Measurements from ENCODE around the gene DUSP22. TPM values are rescaled to one million over a fixed set of nuclear protein-coding genes. Genes with fewer than 3 reads are reported as not detected.

Gene DUSP22
- total RNA-seq, 2 donors from 2014 or later = 33.5 to 35.4 TPM

- H3K4me1 ChIP-seq (ENCODE audit: control insufficient read depth, insufficient read depth, low read length) = no peaks in the 10 kb centered on the region
- no peak overlapping the region for H3K27ac ChIP-seq (ENCODE audit: low read depth, low read length)
- no peaks in the 10 kb centered on the region for H3K36me3 ChIP-seq (ENCODE audit: control insufficient read depth, insufficient read depth, low read length)
- Mint-ChIP-seq H3K4me1 (no peaks in the 10 kb centered on the region), H3K27me3 (ENCODE audit: insufficient read depth) (peaks cover 3% of the 10 kb centered on the region), H3K9me3 (peaks cover 40% of the 10 kb centered on the region), H3K36me3 (ENCODE audit: low read depth) (no peaks in the 10 kb centered on the region), H3K27ac (no peak overlapping the region), H3K4me3 (no peak overlapping the region)
- H3K9me3 ChIP-seq (ENCODE audit: control insufficient read depth, low read length) = no peaks in the 10 kb centered on the region
- WGBS, 2 experiments (ENCODE audit: insufficient coverage in 1 of 2, insufficient read length in 1 of 2) = 86 to 93% methylated on average over 4 to 5 of the region's 5 CpGs
- TF ChIP-seq CTCF (conservative IDR thresholded peaks at IDR 0.05) = no peak
- no peaks in the 10 kb centered on the region for H3K27me3 ChIP-seq (ENCODE audit: control insufficient read depth, insufficient read depth, low read length, poor library complexity, severe bottlenecking)
- H3K4me3 ChIP-seq (ENCODE audit: low read length) = no peak overlapping the region
- no peak for DNase-seq
- H3K9ac ChIP-seq (ENCODE audit: extremely low read depth, low read length, poor library complexity, severe bottlenecking) = no peak overlapping the region
These were observed 13.8 kb upstream of the DUSP22 start for GRCh38 chr6:278494-278893.

GRCh38 chr6:279341-280029 lies 12.8 kb upstream of the DUSP22 start:
- no peaks in the 10 kb centered on the region for H3K36me3 ChIP-seq (ENCODE audit: control insufficient read depth, insufficient read depth, low read length)
- H3K27ac ChIP-seq (ENCODE audit: low read depth, low read length) = no peak overlapping the region
- Mint-ChIP-seq H3K9me3 (peaks cover 45% of the 10 kb centered on the region), H3K4me1 (no peaks in the 10 kb centered on the region), H3K36me3 (ENCODE audit: low read depth) (no peaks in the 10 kb centered on the region), H3K4me3 (no peak overlapping the region), H3K27me3 (ENCODE audit: insufficient read depth) (peaks cover 3% of the 10 kb centered on the region), H3K27ac (no peak overlapping the region)
- H3K9me3 ChIP-seq (ENCODE audit: control insufficient read depth, low read length) = no peaks in the 10 kb centered on the region
- no peaks in the 10 kb centered on the region for H3K27me3 ChIP-seq (ENCODE audit: control insufficient read depth, insufficient read depth, low read length, poor library complexity, severe bottlenecking)
- 91 to 93% methylated on average over 8 of the region's 8 CpGs for WGBS, 2 experiments (ENCODE audit: insufficient coverage in 1 of 2, insufficient read length in 1 of 2)
- no peak overlapping the region for H3K4me3 ChIP-seq (ENCODE audit: low read length)
- no peaks in the 10 kb centered on the region for H3K4me1 ChIP-seq (ENCODE audit: control insufficient read depth, insufficient read depth, low read length)
- no peak for DNase-seq
- TF ChIP-seq CTCF (conservative IDR thresholded peaks at IDR 0.05) = no peak
- H3K9ac ChIP-seq (ENCODE audit: extremely low read depth, low read length, poor library complexity, severe bottlenecking) = no peak overlapping the region

DNA sequence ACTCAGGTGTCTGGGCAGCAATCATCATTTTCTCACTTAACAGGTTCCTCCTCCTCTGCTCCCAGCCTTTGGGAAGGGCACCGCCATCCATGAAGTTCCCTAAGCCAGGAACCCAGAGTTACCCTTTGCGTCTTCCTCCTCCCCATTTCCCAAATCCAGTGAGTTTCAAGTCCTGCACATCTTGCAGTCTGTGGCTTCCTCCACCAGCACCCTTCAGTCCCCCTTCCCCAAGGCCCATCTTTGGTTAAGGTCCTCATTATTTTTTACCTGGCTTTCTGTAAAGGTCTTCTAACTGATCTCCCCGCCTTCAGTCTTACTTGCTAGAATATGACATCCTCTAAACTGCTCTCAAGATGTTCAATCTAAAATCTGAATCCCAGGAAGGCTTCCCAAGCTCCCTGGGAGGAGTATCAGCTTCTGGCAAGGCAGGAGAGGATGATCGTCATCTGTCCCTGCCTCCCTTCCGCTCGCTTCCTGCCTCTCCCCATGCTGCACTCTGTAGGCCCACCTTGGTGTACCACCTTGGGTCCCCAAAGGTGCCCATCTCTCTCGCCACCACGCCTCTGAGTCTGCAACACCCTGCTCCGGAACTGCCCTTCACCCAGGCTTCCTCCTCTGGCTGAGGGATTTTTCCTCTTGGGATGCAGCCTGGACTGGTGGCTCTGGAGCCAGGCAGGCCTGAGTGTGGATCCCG lies 11.4 kb upstream of the DUSP22 start:
- DNase-seq = no peak
- 88 to 93% methylated on average over 9 to 10 of the region's 10 CpGs for WGBS, 2 experiments (ENCODE audit: insufficient coverage in 1 of 2, insufficient read length in 1 of 2)
- Histone ChIP-seq H3K27me3 (ENCODE audit: control insufficient read depth, insufficient read depth, low read length, poor library complexity, severe bottlenecking) (no peaks in the 10 kb centered on the region), H3K27ac (ENCODE audit: low read depth, low read length) (no peak overlapping the region), H3K9me3 (ENCODE audit: control insufficient read depth, low read length) (no peaks in the 10 kb centered on the region), H3K9ac (ENCODE audit: extremely low read depth, low read length, poor library complexity, severe bottlenecking) (no peak overlapping the region), H3K36me3 (ENCODE audit: control insufficient read depth, insufficient read depth, low read length) (no peaks in the 10 kb centered on the region), H3K4me1 (ENCODE audit: control insufficient read depth, insufficient read depth, low read length) (no peaks in the 10 kb centered on the region), H3K4me3 (ENCODE audit: low read length) (no peak overlapping the region)
- Mint-ChIP-seq H3K36me3 (ENCODE audit: low read depth) (no peaks in the 10 kb centered on the region), H3K4me3 (no peak overlapping the region), H3K4me1 (no peaks in the 10 kb centered on the region), H3K27me3 (ENCODE audit: insufficient read depth) (peaks cover 3% of the 10 kb centered on the region), H3K9me3 (peaks cover 46% of the 10 kb centered on the region), H3K27ac (no peak overlapping the region)
- no peak for TF ChIP-seq CTCF (conservative IDR thresholded peaks at IDR 0.05)
